Heart left ventricle (tissue), 13 donors: Measurements from ENCODE around the gene ECHS1.

Source experiments
- POLR2A ChIP-seq, 2 donors: fragments of 450-650 bp; IDR thresholded peaks; one replicate each; pipeline ENCODE4 v1.6.1; 2017; ENCODE audit warnings: antibody characterized with exemption in 2 of 2, mild to moderate bottlenecking in 2 of 2, moderate library complexity in 2 of 2
- TF ChIP-seq, protein P1 (sequence below), 12 donors: fragments of 200-600 bp; sonication (generic) in 4 of 12; IDR thresholded peaks; one replicate each; pipeline versions ENCODE4 v1.5.0 to v1.8.0; 2018 to 2022; ENCODE audit warnings: antibody characterized with exemption in 12 of 12, mild to moderate bottlenecking in 5 of 12
- donor health status: ischemic (EF 13 %, LVEDD 7.1; RV severe dilation, severe dysfunction).
- donor health status: DM: no; HTN: yes; CAD: no.
- donor health status: DM: no; HTN: no; CAD: no.
- donor health status: ischemic (EF 25% LVEDD 6.9; RV normal size, moderate dysfunction).
- donor health status: ischemic (EF 25% LVEDD 5.7; RV mildly dilated, moderate dysfunction).
- donor health status: ischemic (EF 35%, LVEDD 5.7; RV mildly dilated, moderate dysfunction).
- donor health status: nonischemic (EF 11% LVEDD 7.7; RV severe dilation, severe dysfunction).
- donor health status: DM: yes; HTN: yes; CAD: no.
- donor health status: PGD.
- donor health status: ischemic (EF 29% LVEDD 5.4; RV normal size, mild dysfunction).
- donor health status: nonischemic (EF 23%, LVEDD 6.1; RV moderate dilation, normal function).

- TF ChIP-seq, protein P1, sequence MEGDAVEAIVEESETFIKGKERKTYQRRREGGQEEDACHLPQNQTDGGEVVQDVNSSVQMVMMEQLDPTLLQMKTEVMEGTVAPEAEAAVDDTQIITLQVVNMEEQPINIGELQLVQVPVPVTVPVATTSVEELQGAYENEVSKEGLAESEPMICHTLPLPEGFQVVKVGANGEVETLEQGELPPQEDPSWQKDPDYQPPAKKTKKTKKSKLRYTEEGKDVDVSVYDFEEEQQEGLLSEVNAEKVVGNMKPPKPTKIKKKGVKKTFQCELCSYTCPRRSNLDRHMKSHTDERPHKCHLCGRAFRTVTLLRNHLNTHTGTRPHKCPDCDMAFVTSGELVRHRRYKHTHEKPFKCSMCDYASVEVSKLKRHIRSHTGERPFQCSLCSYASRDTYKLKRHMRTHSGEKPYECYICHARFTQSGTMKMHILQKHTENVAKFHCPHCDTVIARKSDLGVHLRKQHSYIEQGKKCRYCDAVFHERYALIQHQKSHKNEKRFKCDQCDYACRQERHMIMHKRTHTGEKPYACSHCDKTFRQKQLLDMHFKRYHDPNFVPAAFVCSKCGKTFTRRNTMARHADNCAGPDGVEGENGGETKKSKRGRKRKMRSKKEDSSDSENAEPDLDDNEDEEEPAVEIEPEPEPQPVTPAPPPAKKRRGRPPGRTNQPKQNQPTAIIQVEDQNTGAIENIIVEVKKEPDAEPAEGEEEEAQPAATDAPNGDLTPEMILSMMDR (IDR thresholded peaks at IDR 0.05) = no peak
- TF ChIP-seq POLR2A (IDR thresholded peaks at IDR 0.05) = no peak
Measured at GRCh38 chr10:133391249-133391635, 18.1 kb upstream of the ECHS1 start.
